OCI-LY1 (cell line): ENCODE measurements around the gene FTSJ3.
"Not testable (repeated sequence)": the region's sequence is repeated elsewhere in the genome, so short reads cannot be mapped to it uniquely, and the experiment has no call there.

ENCODE experiments used
- H2AFZ ChIP-seq: fragments of 200-600 bp; sonication (generic), shearing (Covaris generic); 2 replicates; pipeline ENCODE4 v1.6.0; 2014; ENCODE audit warnings: antibody characterized with exemption, mild to moderate bottlenecking, low read length
- H3F3A ChIP-seq: fragments of 200-600 bp; sonication (generic), shearing (Covaris generic); 2 replicates; pipeline ENCODE4 v1.6.0; 2014; ENCODE audit warnings: mild to moderate bottlenecking, antibody characterized with exemption, low read length, moderate library complexity; ENCODE audit not compliant: insufficient read depth
- H3K27ac ChIP-seq: fragments of 200-600 bp; sonication (generic); 2 replicates; pipeline ENCODE4 v1.5.1; 2014; ENCODE audit warnings: low read length, mixed run types, mild to moderate bottlenecking, low read depth; ENCODE audit not compliant: poor library complexity, severe bottlenecking
- H3K27me3 ChIP-seq: fragments of 200-600 bp; sonication (generic); 2 replicates; pipeline ENCODE4 v1.6.0; 2014; ENCODE audit warnings: antibody characterized with exemption, mild to moderate bottlenecking, low read length, moderate library complexity; ENCODE audit not compliant: insufficient read depth
- H3K36me3 ChIP-seq: fragments of 200-600 bp; sonication (generic); 2 replicates; pipeline ENCODE4 v1.6.1; 2014; ENCODE audit warnings: mild to moderate bottlenecking, antibody characterized with exemption, low read length, moderate library complexity, mixed read lengths; ENCODE audit not compliant: insufficient read depth
- H3K4me1 ChIP-seq: fragments of 200-600 bp; sonication (generic); 2 replicates; pipeline ENCODE4 v1.5.1; 2014; ENCODE audit warnings: mild to moderate bottlenecking, low read length, moderate library complexity; ENCODE audit not compliant: insufficient read depth, severe bottlenecking
- H3K4me2 ChIP-seq: fragments of 200-600 bp; sonication (generic), shearing (Covaris generic); 2 replicates; pipeline ENCODE4 v1.6.1; 2014; ENCODE audit warnings: low read length
- H3K4me3 ChIP-seq: fragments of 200-600 bp; sonication (generic); 2 replicates; pipeline ENCODE4 v1.5.1; 2014; ENCODE audit warnings: low read length, low read depth, mild to moderate bottlenecking, mixed read lengths; ENCODE audit not compliant: poor library complexity, severe bottlenecking
- H3K79me2 ChIP-seq: fragments of 200-600 bp; shearing (Covaris generic); 2 replicates; pipeline ENCODE4 v1.6.1; 2016; ENCODE audit warnings: mixed run types, low read length, mixed read lengths; ENCODE audit not compliant: insufficient read depth
- H3K9ac ChIP-seq: fragments of 200-600 bp; sonication (generic), shearing (Covaris generic); 2 replicates; pipeline ENCODE4 v1.6.1; 2014; ENCODE audit warnings: mild to moderate bottlenecking, low read length, mixed read lengths
- H3K9me2 ChIP-seq: fragments of 200-600 bp; sonication (generic), shearing (Covaris generic); 2 replicates; pipeline ENCODE4 v1.6.1; 2014; ENCODE audit warnings: low read depth, mild to moderate bottlenecking, low read length, mixed read lengths
- H3K9me3 ChIP-seq: fragments of 200-600 bp; shearing (Covaris generic); 2 replicates; pipeline ENCODE4 v1.6.1; 2014; ENCODE audit warnings: low read length, mixed read lengths
- H4K20me1 ChIP-seq: fragments of 200-600 bp; sonication (generic), shearing (Covaris generic); 2 replicates; pipeline ENCODE4 v1.6.0; 2016; ENCODE audit warnings: mild to moderate bottlenecking, low read length; ENCODE audit not compliant: insufficient read depth
- EZH2 ChIP-seq: fragments of 200-600 bp; sonication (generic), shearing (Covaris generic); IDR thresholded peaks from 2 replicates; pipeline ENCODE4 v1.8.0; 2017; ENCODE audit warnings: borderline replicate concordance, mixed run types, mild to moderate bottlenecking, antibody characterized with exemption, low read length, moderate library complexity, mixed read lengths
- TF ChIP-seq, protein P1 (sequence below): fragments of 200-600 bp; sonication (generic), shearing (Covaris generic); IDR thresholded peaks from 2 replicates; pipeline ENCODE4 v1.5.1; 2017; ENCODE audit warnings: mild to moderate bottlenecking, antibody characterized with exemption, low read length, moderate library complexity, mixed read lengths

Gene FTSJ3

GRCh38 chr17:63800783-63801182 is 26.7 kb downstream of the FTSJ3 start:
- Histone ChIP-seq H3K27me3 (no peaks in the 10 kb centered on the region), H3F3A (no peaks in the 10 kb centered on the region), H2AFZ (no peak overlapping the region), H3K9me3 (no peaks in the 10 kb centered on the region), H3K27ac (no peak overlapping the region), H4K20me1 (no peaks in the 10 kb centered on the region), H3K36me3 (peaks cover 97% of the 10 kb centered on the region), H3K9ac (no peak overlapping the region), H3K4me3 (no peak overlapping the region), H3K4me2 (no peak overlapping the region), H3K4me1 (no peaks in the 10 kb centered on the region), H3K9me2 (no peaks in the 10 kb centered on the region), H3K79me2 (no peaks in the 10 kb centered on the region)
- TF ChIP-seq, protein P1, sequence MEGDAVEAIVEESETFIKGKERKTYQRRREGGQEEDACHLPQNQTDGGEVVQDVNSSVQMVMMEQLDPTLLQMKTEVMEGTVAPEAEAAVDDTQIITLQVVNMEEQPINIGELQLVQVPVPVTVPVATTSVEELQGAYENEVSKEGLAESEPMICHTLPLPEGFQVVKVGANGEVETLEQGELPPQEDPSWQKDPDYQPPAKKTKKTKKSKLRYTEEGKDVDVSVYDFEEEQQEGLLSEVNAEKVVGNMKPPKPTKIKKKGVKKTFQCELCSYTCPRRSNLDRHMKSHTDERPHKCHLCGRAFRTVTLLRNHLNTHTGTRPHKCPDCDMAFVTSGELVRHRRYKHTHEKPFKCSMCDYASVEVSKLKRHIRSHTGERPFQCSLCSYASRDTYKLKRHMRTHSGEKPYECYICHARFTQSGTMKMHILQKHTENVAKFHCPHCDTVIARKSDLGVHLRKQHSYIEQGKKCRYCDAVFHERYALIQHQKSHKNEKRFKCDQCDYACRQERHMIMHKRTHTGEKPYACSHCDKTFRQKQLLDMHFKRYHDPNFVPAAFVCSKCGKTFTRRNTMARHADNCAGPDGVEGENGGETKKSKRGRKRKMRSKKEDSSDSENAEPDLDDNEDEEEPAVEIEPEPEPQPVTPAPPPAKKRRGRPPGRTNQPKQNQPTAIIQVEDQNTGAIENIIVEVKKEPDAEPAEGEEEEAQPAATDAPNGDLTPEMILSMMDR: no peak
- TF ChIP-seq EZH2: no peak

DNA sequence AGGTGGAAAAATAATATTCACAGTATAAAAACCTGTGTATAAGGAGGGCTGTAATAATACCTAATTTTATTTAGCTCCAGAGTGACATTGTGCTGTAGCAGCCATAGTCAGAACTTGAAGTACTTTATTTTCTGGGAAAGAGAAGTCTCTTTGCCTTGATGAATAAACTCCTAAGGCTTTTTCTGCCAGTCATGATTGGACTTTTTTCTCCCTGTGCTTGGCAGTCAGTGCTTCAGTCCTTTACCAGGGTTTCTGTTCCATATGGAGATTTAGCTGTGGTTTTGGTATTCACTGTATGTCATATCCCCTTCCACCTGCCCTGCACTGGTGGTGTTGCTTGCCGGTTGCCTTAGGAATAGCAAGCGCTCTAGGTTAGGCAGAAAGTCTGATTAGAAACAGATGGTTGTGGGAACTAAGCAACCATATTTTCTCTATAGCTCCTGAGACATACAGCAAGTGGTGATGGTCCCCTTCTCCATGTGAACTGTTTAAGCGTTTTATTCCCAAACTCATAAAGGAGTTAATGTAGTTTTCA is 28.8 kb downstream of the FTSJ3 start:
- Histone ChIP-seq H2AFZ (no peak overlapping the region), H3K9me3 (no peaks in the 10 kb centered on the region), H3K36me3 (peaks cover 98% of the 10 kb centered on the region), H3K27ac (no peak overlapping the region), H3K4me1 (no peaks in the 10 kb centered on the region), H3K27me3 (no peaks in the 10 kb centered on the region), H3K4me2 (no peak overlapping the region), H4K20me1 (no peaks in the 10 kb centered on the region), H3K4me3 (no peak overlapping the region), H3K9me2 (no peaks in the 10 kb centered on the region), H3F3A (no peaks in the 10 kb centered on the region), H3K9ac (no peak overlapping the region), H3K79me2 (no peaks in the 10 kb centered on the region)
- no peak for TF ChIP-seq EZH2
- TF ChIP-seq, protein P1: no peak

DNA sequence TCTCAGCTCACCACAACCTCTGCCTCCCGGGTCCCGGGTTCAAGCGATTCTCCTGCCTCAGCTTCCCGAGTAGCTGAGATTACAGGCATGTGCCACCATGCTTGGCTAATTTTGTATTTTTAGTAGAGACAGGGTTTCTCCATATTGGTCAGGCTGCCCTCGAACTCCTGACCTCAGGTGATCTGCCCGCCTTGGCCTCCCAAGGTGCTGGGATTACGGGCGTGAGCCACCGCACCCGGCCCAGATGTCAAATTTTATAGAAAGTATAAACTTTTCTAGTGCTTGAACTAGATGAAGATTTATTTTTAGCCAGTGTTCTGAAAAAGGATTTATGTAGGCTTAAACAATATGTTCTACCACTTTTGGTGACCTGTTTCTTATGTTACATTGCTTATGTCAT is 31.1 kb downstream of the FTSJ3 start:
- H3K36me3 ChIP-seq: peaks cover 100% of the 10 kb centered on the region
- not testable (repeated sequence) for H3K79me2 ChIP-seq, H3K9me3 ChIP-seq, H2AFZ ChIP-seq, H4K20me1 ChIP-seq, H3K27me3 ChIP-seq, H3K27ac ChIP-seq, H3K4me3 ChIP-seq, H3K9ac ChIP-seq, H3K4me1 ChIP-seq, H3K4me2 ChIP-seq, H3F3A ChIP-seq, H3K9me2 ChIP-seq

DNA sequence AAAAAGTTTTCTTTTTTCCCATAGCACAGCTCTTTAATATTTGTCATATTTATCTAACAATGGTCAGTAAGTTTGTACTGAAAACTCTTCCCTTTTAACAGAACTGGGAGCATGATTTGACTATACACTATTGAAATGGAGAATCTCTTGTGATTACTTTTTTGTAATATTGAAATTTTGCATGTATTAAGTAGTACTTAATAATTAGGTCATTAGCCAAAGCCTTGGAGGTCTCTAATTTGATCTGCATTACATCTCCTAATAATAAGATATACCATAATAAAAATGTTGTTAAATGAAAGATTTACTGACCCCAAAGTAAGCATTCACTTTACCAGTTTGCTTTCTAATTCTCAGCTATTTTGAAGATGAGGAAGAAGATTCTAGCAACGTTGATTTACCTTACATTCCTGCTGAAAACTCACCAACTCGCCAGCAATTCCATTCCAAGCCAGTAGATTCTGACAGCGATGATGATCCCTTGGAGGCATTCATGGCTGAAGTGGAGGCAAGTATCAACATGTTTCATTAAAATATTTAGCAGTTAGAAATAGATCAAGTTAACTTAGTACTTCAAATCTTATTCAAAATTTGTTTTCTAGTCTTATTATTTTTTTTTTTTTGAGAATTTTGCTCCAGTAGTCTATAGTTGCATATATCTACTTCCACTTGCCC is 35.3 kb downstream of the FTSJ3 start:
- H3K9me3 ChIP-seq: no peaks in the 10 kb centered on the region
- H3K36me3 ChIP-seq: peaks cover 96% of the 10 kb centered on the region
- TF ChIP-seq, protein P1: no peak
- TF ChIP-seq EZH2: no peak
- H3F3A ChIP-seq: no peaks in the 10 kb centered on the region
- H3K27ac ChIP-seq: no peak overlapping the region
- no peak overlapping the region for H3K4me2 ChIP-seq
- peaks cover 2% of the 10 kb centered on the region for H3K79me2 ChIP-seq
- no peak overlapping the region for H3K4me3 ChIP-seq
- H3K27me3 ChIP-seq: no peaks in the 10 kb centered on the region
- no peak overlapping the region for H2AFZ ChIP-seq
- no peaks in the 10 kb centered on the region for H3K4me1 ChIP-seq
- no peaks in the 10 kb centered on the region for H4K20me1 ChIP-seq
- H3K9ac ChIP-seq: no peak overlapping the region
- no peaks in the 10 kb centered on the region for H3K9me2 ChIP-seq
